ENCODE results near the gene HRH3. TPM values are rescaled to one million over a fixed set of nuclear protein-coding genes. Genes with fewer than 3 reads are reported as not detected.

HRH3 gene
- not detected in 2 replicates for total RNA-seq

DNA sequence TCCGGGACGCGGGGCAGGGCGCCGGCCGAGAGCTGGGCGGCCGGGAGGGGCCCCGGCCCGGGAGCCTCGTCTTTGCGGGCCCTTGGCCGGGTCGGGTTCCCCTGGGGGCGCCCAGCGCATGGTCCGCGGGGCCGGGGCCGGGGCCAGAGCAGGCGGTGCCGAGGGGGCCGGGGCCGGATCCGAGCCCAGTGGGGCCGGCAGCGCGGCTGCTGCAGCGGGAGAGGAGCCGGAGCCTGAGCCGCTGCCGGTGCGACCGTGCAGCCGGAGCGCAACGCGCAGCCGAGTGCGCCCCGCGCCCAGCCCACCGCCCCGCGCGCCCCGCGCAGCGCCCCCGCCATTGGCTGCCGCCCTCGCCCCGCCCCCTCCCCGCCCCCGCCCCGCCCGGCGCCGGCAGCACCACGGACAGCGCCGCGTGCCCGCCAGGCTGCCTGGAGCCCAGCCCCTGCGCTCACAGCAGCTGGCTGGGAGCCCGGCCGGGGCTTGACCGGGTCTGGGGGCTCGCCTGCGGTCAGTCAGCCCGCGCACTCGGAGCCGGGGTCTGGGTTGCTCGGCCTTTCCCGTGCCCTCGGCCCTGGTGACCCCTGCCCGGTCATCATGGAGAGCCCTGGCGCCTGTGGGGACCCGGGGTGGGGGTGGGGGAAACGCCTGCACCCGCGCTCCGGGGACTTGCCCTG lies at the start of gene HRH3:
TSS of gene HRH3 (minus strand) at position 287 of the 674 bp plus-strand sequence. CDS start 308 bp downstream, outside the sequence.

DNA sequence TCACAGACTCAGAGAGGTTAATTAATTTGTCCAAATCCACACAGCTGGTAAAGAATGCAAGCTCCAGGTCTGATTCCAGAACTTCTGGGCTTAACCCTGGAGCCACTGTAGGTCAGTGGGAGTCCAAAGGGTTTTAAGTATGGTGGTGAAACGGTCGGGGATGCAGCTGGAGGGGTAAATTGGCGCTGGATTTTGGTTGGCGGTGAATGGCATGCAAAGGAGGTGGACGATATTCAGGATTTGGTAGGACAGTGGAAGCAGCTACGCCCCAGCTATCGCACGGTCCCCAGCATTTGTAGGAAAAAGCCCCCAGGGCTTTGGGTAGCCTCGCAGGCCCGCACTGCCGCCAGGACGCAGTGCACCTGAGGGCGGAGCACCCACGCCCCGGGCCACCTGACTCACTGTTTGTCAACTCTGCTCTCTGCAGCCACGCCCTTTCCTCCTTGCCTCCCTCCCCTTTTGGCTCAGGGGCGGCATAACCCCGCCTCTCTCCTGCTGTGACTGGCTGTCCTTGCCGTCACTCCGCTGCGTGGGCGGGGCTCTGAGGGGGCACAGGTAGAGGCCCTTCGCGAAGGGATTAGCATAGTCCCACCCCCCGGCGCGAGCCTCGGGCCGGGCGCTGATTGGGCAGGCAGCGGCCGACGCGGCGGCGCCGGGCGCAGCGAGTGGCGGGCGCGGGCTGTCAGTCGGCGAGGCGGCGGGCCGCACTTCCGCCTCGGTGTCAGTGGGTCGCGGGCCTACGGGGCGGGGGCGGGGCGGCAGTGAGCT lies 17.9 kb upstream of the HRH3 start, which contains the start of gene OSBPL2:
TSS of gene OSBPL2 (plus strand) at position 721 of the 768 bp plus-strand sequence. CDS start 17,664 bp downstream, outside the sequence.

GRCh38 chr20:62182469-62183425 lies 37.3 kb downstream of the HRH3 start, which contains the start of gene MTG2:
Gene MTG2 (plus strand): TSS chr20:62183028. CDS start chr20:62193421, 10,393 bp downstream.

Other genes starting within 250 kb of the HRH3 start
- gene TAF4, start 154.4 kb downstream of the HRH3 start, total RNA-seq, result 3.4 and 4.9 TPM in 2 replicates
- 39.0 and 48.4 TPM in 2 replicates for gene LSM14B, start 97.8 kb downstream of the HRH3 start, total RNA-seq
- gene PSMA7, start 76.9 kb downstream of the HRH3 start, total RNA-seq, result 366 and 432 TPM in 2 replicates
- gene SS18L1, start 76.5 kb downstream of the HRH3 start, total RNA-seq, result 9.4 and 12.8 TPM in 2 replicates
- gene MTG2, start 37.2 kb downstream of the HRH3 start, total RNA-seq, result 16.8 and 23.4 TPM in 2 replicates
- 45.6 and 48.4 TPM in 2 replicates for gene OSBPL2, start 18.2 kb upstream of the HRH3 start, total RNA-seq
- gene ADRM1, start 82.7 kb upstream of the HRH3 start, total RNA-seq, result 152 and 180 TPM in 2 replicates
- 85.3 and 124 TPM in 2 replicates for gene LAMA5, start 147.0 kb upstream of the HRH3 start, total RNA-seq
- 756 and 909 TPM in 2 replicates for gene RPS21, start 166.8 kb upstream of the HRH3 start, total RNA-seq
- gene CABLES2, start 187.0 kb upstream of the HRH3 start, total RNA-seq, result 0.24 and 0.85 TPM in 2 replicates
- gene RBBP8NL, start 207.3 kb upstream of the HRH3 start, total RNA-seq, result 0.24 and 0.64 TPM in 2 replicates

Measured in tracheal epithelial cell (primary cell).